OCI-LY1 (cell line): ENCODE results near the gene CFAP43.

ENCODE experiments used
- H2AFZ ChIP-seq: fragments of 200-600 bp; sonication (generic), shearing (Covaris generic); 2 replicates; pipeline ENCODE4 v1.6.0; 2014; ENCODE audit warnings: antibody characterized with exemption, mild to moderate bottlenecking, low read length
- H3F3A ChIP-seq: fragments of 200-600 bp; sonication (generic), shearing (Covaris generic); 2 replicates; pipeline ENCODE4 v1.6.0; 2014; ENCODE audit warnings: mild to moderate bottlenecking, antibody characterized with exemption, low read length, moderate library complexity; ENCODE audit not compliant: insufficient read depth
- H3K27ac ChIP-seq: fragments of 200-600 bp; sonication (generic); 2 replicates; pipeline ENCODE4 v1.5.1; 2014; ENCODE audit warnings: low read length, mixed run types, mild to moderate bottlenecking, low read depth; ENCODE audit not compliant: poor library complexity, severe bottlenecking
- H3K27me3 ChIP-seq: fragments of 200-600 bp; sonication (generic); 2 replicates; pipeline ENCODE4 v1.6.0; 2014; ENCODE audit warnings: antibody characterized with exemption, mild to moderate bottlenecking, low read length, moderate library complexity; ENCODE audit not compliant: insufficient read depth
- H3K36me3 ChIP-seq: fragments of 200-600 bp; sonication (generic); 2 replicates; pipeline ENCODE4 v1.6.1; 2014; ENCODE audit warnings: mild to moderate bottlenecking, antibody characterized with exemption, low read length, moderate library complexity, mixed read lengths; ENCODE audit not compliant: insufficient read depth
- H3K4me1 ChIP-seq: fragments of 200-600 bp; sonication (generic); 2 replicates; pipeline ENCODE4 v1.5.1; 2014; ENCODE audit warnings: mild to moderate bottlenecking, low read length, moderate library complexity; ENCODE audit not compliant: insufficient read depth, severe bottlenecking
- H3K4me2 ChIP-seq: fragments of 200-600 bp; sonication (generic), shearing (Covaris generic); 2 replicates; pipeline ENCODE4 v1.6.1; 2014; ENCODE audit warnings: low read length
- H3K4me3 ChIP-seq: fragments of 200-600 bp; sonication (generic); 2 replicates; pipeline ENCODE4 v1.5.1; 2014; ENCODE audit warnings: low read length, low read depth, mild to moderate bottlenecking, mixed read lengths; ENCODE audit not compliant: poor library complexity, severe bottlenecking
- H3K79me2 ChIP-seq: fragments of 200-600 bp; shearing (Covaris generic); 2 replicates; pipeline ENCODE4 v1.6.1; 2016; ENCODE audit warnings: mixed run types, low read length, mixed read lengths; ENCODE audit not compliant: insufficient read depth
- H3K9ac ChIP-seq: fragments of 200-600 bp; sonication (generic), shearing (Covaris generic); 2 replicates; pipeline ENCODE4 v1.6.1; 2014; ENCODE audit warnings: mild to moderate bottlenecking, low read length, mixed read lengths
- H3K9me2 ChIP-seq: fragments of 200-600 bp; sonication (generic), shearing (Covaris generic); 2 replicates; pipeline ENCODE4 v1.6.1; 2014; ENCODE audit warnings: low read depth, mild to moderate bottlenecking, low read length, mixed read lengths
- H3K9me3 ChIP-seq: fragments of 200-600 bp; shearing (Covaris generic); 2 replicates; pipeline ENCODE4 v1.6.1; 2014; ENCODE audit warnings: low read length, mixed read lengths
- H4K20me1 ChIP-seq: fragments of 200-600 bp; sonication (generic), shearing (Covaris generic); 2 replicates; pipeline ENCODE4 v1.6.0; 2016; ENCODE audit warnings: mild to moderate bottlenecking, low read length; ENCODE audit not compliant: insufficient read depth
- CTCF ChIP-seq: fragments of 200-600 bp; sonication (generic), shearing (Covaris generic); IDR thresholded peaks from 2 replicates; pipeline ENCODE4 v1.5.1; 2017; ENCODE audit warnings: mild to moderate bottlenecking, antibody characterized with exemption, low read length, moderate library complexity, mixed read lengths
- EZH2 ChIP-seq: fragments of 200-600 bp; sonication (generic), shearing (Covaris generic); IDR thresholded peaks from 2 replicates; pipeline ENCODE4 v1.8.0; 2017; ENCODE audit warnings: borderline replicate concordance, mixed run types, mild to moderate bottlenecking, antibody characterized with exemption, low read length, moderate library complexity, mixed read lengths

Gene CFAP43

DNA sequence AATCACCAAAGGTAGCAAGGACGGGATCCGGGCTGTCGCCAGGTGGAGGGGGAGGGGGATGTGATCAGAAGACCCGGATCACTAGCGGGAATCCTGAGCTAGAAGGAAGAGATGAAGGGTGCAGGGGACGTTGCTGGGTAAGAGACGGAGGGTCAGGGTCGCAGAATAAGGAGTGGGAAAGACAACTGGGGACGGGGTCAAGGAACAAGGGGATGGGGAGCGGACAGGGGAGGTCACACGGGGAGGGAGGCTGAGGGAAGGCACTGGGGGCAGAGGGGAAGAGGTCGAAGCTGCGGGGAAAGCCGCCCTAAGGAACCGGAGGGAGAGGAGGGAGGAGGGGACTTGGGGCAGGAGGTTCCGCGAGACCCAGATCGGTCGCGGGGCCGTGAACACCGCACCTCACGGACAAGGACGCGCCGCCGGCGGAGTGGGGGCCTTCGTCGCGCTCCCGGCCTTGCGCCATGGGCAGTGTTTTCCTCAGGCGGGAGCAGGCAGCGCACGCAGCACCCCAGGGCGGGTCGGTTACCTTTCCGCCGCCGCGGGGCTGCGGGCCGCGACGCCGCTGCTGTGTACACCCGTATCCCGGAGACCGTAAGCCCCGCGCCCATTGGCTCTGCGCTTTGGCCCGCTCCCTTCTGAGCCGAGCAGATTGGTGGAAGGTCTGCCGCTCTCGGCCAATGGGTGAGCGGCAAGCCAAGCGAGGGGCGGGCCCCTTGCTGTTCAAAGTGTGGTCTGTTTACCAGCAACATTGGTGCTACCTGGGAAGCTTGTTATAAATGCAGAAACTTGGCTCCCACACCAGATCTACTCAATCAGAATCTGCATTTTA lies at the start of gene CFAP43:
Gene CFAP43 (minus strand): TSS at position 581 of the 829 bp plus-strand sequence. CDS start 118 bp downstream, at position 463.
- Histone ChIP-seq H3K4me2 (no peak within 1 kb of the TSS), H3K9me2 (no peaks in the 10 kb centered on the region), H2AFZ (no peak within 1 kb of the TSS), H3K27ac (no peak within 1 kb of the TSS), H3F3A (no peaks in the 10 kb centered on the region; the same call in 1 of the 2 replicates), H3K79me2 (no peaks in the 10 kb centered on the region), H3K9me3 (peaks cover 5% of the 10 kb centered on the region; the same call in 1 of the 2 replicates), H3K9ac (no peak within 1 kb of the TSS), H3K27me3 (no peaks in the 10 kb centered on the region), H3K36me3 (no peaks in the 10 kb centered on the region), H3K4me1 (no peaks in the 10 kb centered on the region), H3K4me3 (no peak within 1 kb of the TSS), H4K20me1 (no peaks in the 10 kb centered on the region)
- TF ChIP-seq CTCF (no peak), EZH2 (no peak)

- no peak overlapping the region for H3K4me3 ChIP-seq
- no peak overlapping the region for H3K27ac ChIP-seq
- H3K9me3 ChIP-seq = no peaks in the 10 kb centered on the region
- H3K9me2 ChIP-seq = no peaks in the 10 kb centered on the region
- no peaks in the 10 kb centered on the region for H3F3A ChIP-seq
- no peak overlapping the region for H2AFZ ChIP-seq
- H3K79me2 ChIP-seq = no peaks in the 10 kb centered on the region
- H3K9ac ChIP-seq = no peak overlapping the region
- H4K20me1 ChIP-seq = no peaks in the 10 kb centered on the region
- H3K4me1 ChIP-seq = no peaks in the 10 kb centered on the region
- TF ChIP-seq CTCF = no peak
- TF ChIP-seq EZH2 = no peak
- no peaks in the 10 kb centered on the region for H3K36me3 ChIP-seq
- H3K27me3 ChIP-seq = peaks cover 4% of the 10 kb centered on the region; the same call in 1 of the 2 replicates
- no peak overlapping the region for H3K4me2 ChIP-seq
Measured at GRCh38 chr10:104281694-104282093, 49.5 kb upstream of the CFAP43 start.

- Histone ChIP-seq H3K79me2 (no peaks in the 10 kb centered on the region), H3K27me3 (peaks cover 4% of the 10 kb centered on the region; the same call in 1 of the 2 replicates), H2AFZ (no peak overlapping the region), H3K27ac (no peak overlapping the region), H3K4me2 (no peak overlapping the region), H4K20me1 (no peaks in the 10 kb centered on the region), H3K9me2 (no peaks in the 10 kb centered on the region), H3K36me3 (no peaks in the 10 kb centered on the region), H3K4me3 (no peak overlapping the region), H3K9ac (no peak overlapping the region), H3K9me3 (no peaks in the 10 kb centered on the region), H3K4me1 (no peaks in the 10 kb centered on the region), H3F3A (no peaks in the 10 kb centered on the region)
- no peak for TF ChIP-seq EZH2
- no peak for TF ChIP-seq CTCF
Measured at GRCh38 chr10:104279550-104280259, 47.5 kb upstream of the CFAP43 start.
